Subcutaneous adipose tissue (tissue), 4 donors: ENCODE data around the gene GNAQ. TPM values are rescaled to one million over a fixed set of nuclear protein-coding genes. Genes with fewer than 3 reads are reported as not detected.

Source experiments
- CTCF ChIP-seq: fragments of 450-650 bp; IDR thresholded peaks from one replicate; pipeline ENCODE4 v1.5.1; 2016; ENCODE audit warnings: low read depth, mild to moderate bottlenecking, control low read depth, antibody characterized with exemption, moderate library complexity
- total RNA-seq, 4 donors: library from RNA; depleted of rRNA; stranded (reverse); fragments of >200 nt; gene quantifications; one replicate each; pipeline ENCODE4 v1.1.0, GENCODE V29; 2016

The GNAQ gene
- total RNA-seq, 4 donors from 2014 or later: 41.8 to 100 (median 45.5) TPM

GRCh38 chr9:77793849-77794248, 237.8 kb downstream of the GNAQ start:
- no peak for TF ChIP-seq CTCF

DNA sequence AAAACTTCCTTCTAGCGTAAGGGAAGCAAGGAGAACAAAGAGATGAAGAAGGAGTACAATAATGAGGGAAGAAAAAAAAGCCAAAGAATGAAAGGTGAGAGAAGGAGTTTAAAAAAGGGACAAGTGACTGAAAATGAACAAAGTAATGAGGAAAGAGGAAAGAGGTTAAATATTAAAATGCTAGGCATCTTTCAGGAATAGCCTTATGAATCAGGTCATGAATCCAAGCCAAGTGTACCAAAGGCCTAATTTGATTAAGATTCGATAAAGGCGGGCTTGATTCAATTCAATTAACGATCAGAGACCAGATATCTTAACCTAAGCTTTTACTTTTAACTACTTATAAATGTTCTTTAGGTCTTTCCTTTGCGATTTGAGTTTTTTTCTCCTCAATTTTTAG, 241.7 kb downstream of the GNAQ start:
- TF ChIP-seq CTCF: no peak

DNA sequence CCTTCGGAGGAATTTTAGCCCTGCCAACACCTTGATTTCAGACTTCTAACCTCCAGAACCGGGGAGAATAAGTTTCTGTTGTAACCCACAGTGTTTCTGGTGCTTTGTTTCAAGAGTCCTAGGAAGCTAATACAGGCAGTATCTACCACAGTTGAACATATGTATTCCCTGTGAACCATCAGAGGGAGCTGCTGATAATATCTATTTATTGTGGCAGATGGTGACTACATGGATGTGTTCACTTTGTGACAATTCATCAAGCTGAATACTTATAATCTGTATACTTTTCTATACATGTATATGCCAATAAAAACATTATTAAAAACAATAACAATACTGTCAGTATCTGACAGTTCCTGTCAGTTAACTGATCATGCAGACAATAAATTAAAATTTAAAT, 246.3 kb downstream of the GNAQ start:
- no peak for TF ChIP-seq CTCF

DNA sequence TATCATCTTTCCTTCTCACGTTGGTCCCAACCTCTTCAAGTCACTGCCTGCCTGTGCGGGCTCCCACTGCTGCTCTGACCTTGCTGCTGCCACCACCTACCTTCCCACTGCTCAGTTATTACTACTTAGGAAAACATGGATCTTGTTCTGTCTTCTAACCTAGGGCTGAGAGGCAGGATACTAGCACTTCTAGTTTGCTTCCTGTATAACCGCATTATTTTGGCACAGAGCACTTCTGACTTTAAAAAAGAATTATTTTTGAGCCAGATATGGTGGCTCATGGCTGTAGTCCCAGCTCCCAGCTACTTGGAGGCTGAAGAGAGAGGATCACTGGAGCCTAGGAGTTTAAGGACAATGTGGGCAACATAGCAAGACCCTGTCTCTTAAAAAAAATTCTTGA, 248.1 kb downstream of the GNAQ start:
- no peak for TF ChIP-seq CTCF

- no peak for TF ChIP-seq CTCF
Measured at GRCh38 chr9:77779010-77779409, 252.6 kb downstream of the GNAQ start.

GRCh38 chr9:77773381-77773780, 258.2 kb downstream of the GNAQ start:
- TF ChIP-seq CTCF: no peak

DNA sequence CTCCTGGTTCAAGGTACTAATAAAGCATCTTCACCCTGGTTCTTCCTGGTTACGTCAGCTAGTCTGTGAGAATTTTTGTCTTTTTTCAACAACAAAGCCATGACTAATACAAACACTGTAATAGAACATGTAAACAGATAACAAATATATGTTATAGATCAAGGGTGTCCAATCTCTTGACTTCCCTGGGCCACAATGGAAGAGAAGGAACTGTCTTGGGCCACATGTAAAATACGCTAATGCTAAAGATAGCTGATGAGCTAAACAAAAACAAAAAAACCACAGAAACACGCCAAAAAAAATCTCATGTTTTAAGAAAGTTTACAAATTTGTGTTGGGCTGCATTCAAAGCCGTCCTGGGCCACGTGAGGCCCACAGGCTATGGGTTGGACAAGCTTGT, 259.0 kb downstream of the GNAQ start:
- no peak for TF ChIP-seq CTCF

DNA sequence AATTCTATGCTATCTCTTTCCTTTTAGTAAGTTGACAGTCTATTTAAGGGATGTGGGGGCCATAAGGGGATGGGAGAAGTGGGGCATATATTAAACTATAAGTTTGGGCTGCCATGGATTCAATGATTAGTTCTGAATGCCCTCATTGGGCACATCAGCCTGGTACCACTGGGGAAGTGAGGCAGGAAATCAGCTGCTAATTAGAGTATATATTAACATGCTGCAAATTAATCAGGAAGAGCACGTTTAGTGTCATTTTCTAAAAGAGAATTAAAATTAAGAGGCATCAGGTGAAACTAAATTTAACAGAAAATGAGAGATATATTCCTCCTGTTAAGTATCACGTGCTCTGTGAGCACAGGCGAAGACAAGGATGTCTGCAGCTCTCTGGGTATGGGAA, 260.4 kb downstream of the GNAQ start:
- no peak for TF ChIP-seq CTCF
